HCT116 (cell line): ENCODE measurements around the gene RGP1. TPM values are rescaled to one million over a fixed set of nuclear protein-coding genes. Genes with fewer than 3 reads are reported as not detected.

Experiments
- ATAC-seq: fragments of 200-7000 bp; cut with Tn5 transposase; 2 replicates; pipeline ENCODE4 v1.9.1; 2020; ENCODE audit warnings: mild to moderate bottlenecking, moderate library complexity
- BruUV-seq: library from RNA; stranded (reverse); fragments of 400-500 nt; replicated peaks from 2 replicates; lab custom pipeline; 2021; lab: Mats Ljungman, UMichigan
- CTCF ChIA-PET: fragments of 300-600 bp; sonication (Branson Sonifier 250); formaldehyde crosslinking; loops from one replicate; lab custom pipeline; 2021; ENCODE audit warnings: antibody characterized with exemption; lab: Charles Lee
- POLR2A ChIA-PET: fragments of 300-600, 350-600 bp; sonication (Branson Sonifier 250); formaldehyde crosslinking; loops from one replicate; lab custom pipeline; 2021; ENCODE audit warnings: antibody characterized with exemption; lab: Charles Lee
- RAD21 ChIA-PET, 2 experiments: fragments of 300-600 bp; sonication (Branson Sonifier 250); formaldehyde crosslinking; loops; one replicate each; lab custom pipeline; 2023; ENCODE audit warnings: low total read pairs in 2 of 2; ENCODE audit not compliant: uncharacterized antibody in 2 of 2, unreplicated experiment in 2 of 2, low non-redundant PET in 1 of 2; lab: Charles Lee
- DNase-seq: peaks from one replicate; pipeline ENCODE4 v3.0.0-alpha.2; 2010; ENCODE audit warnings: low read depth, low spot score
- H2AFZ ChIP-seq: fragments of 200-600 bp; shearing (Covaris generic), sonication (generic); 2 replicates; pipeline ENCODE4 v1.6.1; 2017; ENCODE audit warnings: low read depth, mixed run types, mixed read lengths, antibody characterized with exemption, low read length; ENCODE audit not compliant: poor library complexity, severe bottlenecking
- H3K27ac ChIP-seq: 2 replicates; pipeline ENCODE4 v1.5.1; 2012; ENCODE audit warnings: low read depth, low read length
- H3K27me3 ChIP-seq: fragments of 200-600 bp; sonication (generic); 2 replicates; pipeline ENCODE4 v1.6.1; 2016; ENCODE audit warnings: mixed run types, low read length, mixed read lengths; ENCODE audit not compliant: insufficient read depth
- H3K36me3 ChIP-seq, 2 experiments: fragments of 200-500 bp in 1 of 2; fragments of 200-600 bp in 1 of 2; sonication (Bioruptor generic) in 1 of 2; sonication (generic) in 1 of 2; 2 replicates each; pipeline versions ENCODE4 v1.5.1 to v1.6.1; 2014 to 2016; ENCODE audit warnings: low read length in 2 of 2, inconsistent platforms in 1 of 2, mixed read lengths in 1 of 2, mixed run types in 1 of 2; ENCODE audit not compliant: insufficient read depth in 2 of 2, control insufficient read depth in 1 of 2
- H3K4me1 ChIP-seq, 2 experiments: fragments of 200-600 bp in 1 of 2; sonication (generic) in 1 of 2; 2 replicates each; pipeline versions ENCODE4 v1.5.1 to v1.6.1; 2012 to 2017; ENCODE audit warnings: low read length in 2 of 2, inconsistent platforms in 1 of 2, mild to moderate bottlenecking in 1 of 2, mixed read lengths in 1 of 2, mixed run types in 1 of 2, moderate library complexity in 1 of 2; ENCODE audit not compliant: insufficient read depth in 2 of 2, control insufficient read depth in 1 of 2
- H3K4me2 ChIP-seq: fragments of 200-600 bp; sonication (generic); 2 replicates; pipeline ENCODE4 v1.6.1; 2017; ENCODE audit warnings: mixed run types, low read length, mixed read lengths
- H3K4me3 ChIP-seq, 2 experiments: fragments of 200-600 bp in 1 of 2; sonication (generic) in 1 of 2; replicated peaks in 1 of 2; 2 replicates each; pipeline ENCODE4 v1.5.1; 2011 to 2016; ENCODE audit warnings: low read length in 2 of 2, control low read depth in 1 of 2, low read depth in 1 of 2, mild to moderate bottlenecking in 1 of 2, mixed read lengths in 1 of 2, mixed run types in 1 of 2
- H3K79me2 ChIP-seq: fragments of 200-600 bp; sonication (generic); 2 replicates; pipeline ENCODE4 v1.6.1; 2017; ENCODE audit warnings: mild to moderate bottlenecking, mixed run types, low read length, moderate library complexity, mixed read lengths; ENCODE audit not compliant: insufficient read depth
- H3K9ac ChIP-seq: fragments of 200-600 bp; sonication (generic); 2 replicates; pipeline ENCODE4 v1.6.1; 2016; ENCODE audit warnings: low read length, mixed read lengths
- H3K9me2 ChIP-seq: fragments of 200-600 bp; sonication (generic), shearing (Covaris generic); 2 replicates; pipeline ENCODE4 v1.6.1; 2017; ENCODE audit warnings: mixed run types, mild to moderate bottlenecking, moderate library complexity; ENCODE audit not compliant: insufficient read depth
- H3K9me3 ChIP-seq, 2 experiments: fragments of 200-500 bp in 1 of 2; fragments of 200-600 bp in 1 of 2; sonication (Bioruptor generic) in 1 of 2; sonication (generic) in 1 of 2; 2 replicates each; pipeline ENCODE4 v1.6.1; 2014 to 2017; ENCODE audit warnings: low read length in 2 of 2, mixed read lengths in 2 of 2, inconsistent platforms in 1 of 2, low read depth in 1 of 2, mild to moderate bottlenecking in 1 of 2, mixed run types in 1 of 2, moderate library complexity in 1 of 2; ENCODE audit not compliant: control insufficient read depth in 1 of 2, insufficient read depth in 1 of 2
- H4K20me1 ChIP-seq: fragments of 200-600 bp; sonication (generic), shearing (Covaris generic); 2 replicates; pipeline ENCODE4 v1.6.1; 2017; ENCODE audit warnings: mixed run types, mild to moderate bottlenecking, moderate library complexity; ENCODE audit not compliant: insufficient read depth
- CBX3 ChIP-seq: IDR thresholded peaks from 2 replicates; pipeline ENCODE4 v1.6.1; 2012; ENCODE audit warnings: low read depth
- EGR1 ChIP-seq: IDR thresholded peaks from 2 replicates; pipeline ENCODE4 v1.6.1; 2012; ENCODE audit warnings: low read depth
- ELF1 ChIP-seq: IDR thresholded peaks from 2 replicates; pipeline ENCODE4 v1.6.1; 2012; ENCODE audit warnings: low read depth, borderline replicate concordance
- EZH2phosphoT487 ChIP-seq: fragments of 200-600 bp; IDR thresholded peaks from 2 replicates; pipeline ENCODE4 v1.6.1; 2018; ENCODE audit warnings: antibody characterized with exemption, borderline replicate concordance
- FOSL1 ChIP-seq: IDR thresholded peaks from 2 replicates; pipeline ENCODE4 v1.6.1; 2012; ENCODE audit warnings: low read depth
- POLR2A ChIP-seq: IDR thresholded peaks from 2 replicates; pipeline ENCODE4 v1.7.0; 2011; ENCODE audit warnings: borderline replicate concordance; ENCODE audit not compliant: insufficient read depth, insufficient read length; ENCODE audit errors: extremely low read depth
- POLR2AphosphoS5 ChIP-seq: IDR thresholded peaks from 2 replicates; pipeline ENCODE4 v1.6.1; 2011; ENCODE audit warnings: mild to moderate bottlenecking, low read depth, low read length, moderate library complexity
- SIN3A ChIP-seq: IDR thresholded peaks from 2 replicates; pipeline ENCODE4 v1.6.1; 2012; ENCODE audit warnings: low read depth
- SP1 ChIP-seq: IDR thresholded peaks from 2 replicates; pipeline ENCODE4 v1.6.1; 2012; ENCODE audit warnings: low read depth
- SRF ChIP-seq: IDR thresholded peaks from 2 replicates; pipeline ENCODE4 v1.6.1; 2012; ENCODE audit warnings: low read depth
- TCF7L2 ChIP-seq: IDR thresholded peaks from 2 replicates; pipeline ENCODE4 v1.7.0; 2011; ENCODE audit warnings: borderline replicate concordance, inconsistent platforms; ENCODE audit not compliant: insufficient read depth, insufficient read length; ENCODE audit errors: extremely low read depth
- YY1 ChIP-seq: IDR thresholded peaks from 2 replicates; pipeline ENCODE4 v1.6.1; 2011; ENCODE audit warnings: low read length, low read depth, moderate library complexity, mild to moderate bottlenecking; ENCODE audit not compliant: insufficient replicate concordance; ENCODE audit errors: extremely low read depth
- ZNF274 ChIP-seq: fragments of 200-500 bp; sonication (Bioruptor generic); IDR thresholded peaks from 2 replicates; pipeline ENCODE4 v1.6.1; 2014; ENCODE audit warnings: mild to moderate bottlenecking, low read depth, low read length, inconsistent platforms
- intact Hi-C: fragments of 100-400 bp; cut with micrococcal nuclease; formaldehyde crosslinking; loops from 2 replicates; pipeline ENCODE4 v1.10.0; 2022
- total RNA-seq: library from RNA; stranded (reverse); gene quantifications from one replicate; pipeline ENCODE4 v1.2.1, GENCODE V29; 2021; ENCODE audit not compliant: unreplicated experiment
- TF ChIP-seq, protein P1 (sequence below): IDR thresholded peaks from 2 replicates; pipeline ENCODE4 v1.6.1; 2011; ENCODE audit warnings: mild to moderate bottlenecking, low read length, moderate library complexity; ENCODE audit not compliant: insufficient replicate concordance; ENCODE audit errors: extremely low read depth
- TF ChIP-seq, protein P2 (sequence below): IDR thresholded peaks from 2 replicates; pipeline ENCODE4 v1.6.1; 2012

The RGP1 gene
- total RNA-seq, 1 experiment from 2014 or later: 32.6 TPM

DNA sequence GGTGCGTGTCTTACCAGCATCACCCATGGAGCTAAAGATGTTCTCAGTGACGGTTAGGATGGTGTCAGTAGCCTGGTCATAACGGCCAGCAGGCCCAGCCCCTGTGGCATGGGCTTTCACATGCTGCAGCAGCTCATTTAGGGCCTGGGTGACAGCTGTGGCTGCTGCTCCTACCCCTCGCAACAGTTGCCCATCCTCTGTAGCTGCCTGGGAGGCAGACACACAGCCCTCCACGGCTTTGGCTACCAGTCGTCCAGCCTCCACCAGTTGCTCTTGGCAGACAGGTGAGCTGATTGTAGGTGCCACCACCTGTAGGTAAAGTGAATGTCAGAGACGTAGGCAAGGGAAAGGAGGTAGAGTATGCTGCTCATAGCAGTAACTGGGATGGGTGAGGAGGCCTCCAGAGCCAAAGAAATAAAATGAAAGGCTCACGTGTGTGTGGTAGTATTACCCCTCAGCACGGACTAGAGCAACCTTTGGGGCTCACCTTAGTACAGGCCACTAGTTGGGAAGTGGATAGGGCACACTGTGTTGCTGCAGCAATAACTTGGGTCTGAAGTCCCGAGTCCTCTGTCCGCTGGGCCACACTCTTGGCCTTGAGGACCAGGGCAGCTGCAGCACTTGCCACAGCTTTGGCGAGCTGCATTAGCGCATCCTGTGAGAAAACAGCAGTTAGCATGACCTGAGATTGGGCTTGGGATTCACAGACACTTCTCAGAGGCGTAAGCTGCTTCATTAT is 31.8 kb upstream of the RGP1 start:
- ChIA-PET CTCF (interaction anchor here (1.0 kb wide), 1 partner anchor 21 kb away, joined by 3 read pairs; no protein-coding TSS in a partner anchor), RAD21 (no interaction called here), POLR2A (interaction anchor here (0.5 kb wide), 1 partner anchor 27 kb away, joined by 4 read pairs; no protein-coding TSS in a partner anchor)
- no peak for ATAC-seq
- Histone ChIP-seq H3K79me2 (no peaks in the 10 kb centered on the region), H3K9ac (no peak overlapping the region), H3K9me2 (no peaks in the 10 kb centered on the region), H3K4me2 (no peak overlapping the region), H4K20me1 (no peaks in the 10 kb centered on the region), H2AFZ (no peak overlapping the region), H3K9me3 (no peaks in the 10 kb centered on the region), H3K4me1 (no peaks in the 10 kb centered on the region), H3K27ac (no peak overlapping the region), H3K27me3 (no peaks in the 10 kb centered on the region), H3K36me3 (peaks cover 78 to 82% of the 10 kb centered on the region in 2 experiments), H3K4me3 (no peak overlapping the region)
- intact Hi-C loops: no loop called here
- TF ChIP-seq SIN3A (no peak), TCF7L2 (no peak), POLR2AphosphoS5 (no peak), YY1 (no peak), SRF (no peak), CBX3 (no peak), SP1 (no peak), EZH2phosphoT487 (no peak), ELF1 (no peak), POLR2A (no peak), FOSL1 (no peak), EGR1 (no peak), ZNF274 (no peak)
- TF ChIP-seq, protein P1, sequence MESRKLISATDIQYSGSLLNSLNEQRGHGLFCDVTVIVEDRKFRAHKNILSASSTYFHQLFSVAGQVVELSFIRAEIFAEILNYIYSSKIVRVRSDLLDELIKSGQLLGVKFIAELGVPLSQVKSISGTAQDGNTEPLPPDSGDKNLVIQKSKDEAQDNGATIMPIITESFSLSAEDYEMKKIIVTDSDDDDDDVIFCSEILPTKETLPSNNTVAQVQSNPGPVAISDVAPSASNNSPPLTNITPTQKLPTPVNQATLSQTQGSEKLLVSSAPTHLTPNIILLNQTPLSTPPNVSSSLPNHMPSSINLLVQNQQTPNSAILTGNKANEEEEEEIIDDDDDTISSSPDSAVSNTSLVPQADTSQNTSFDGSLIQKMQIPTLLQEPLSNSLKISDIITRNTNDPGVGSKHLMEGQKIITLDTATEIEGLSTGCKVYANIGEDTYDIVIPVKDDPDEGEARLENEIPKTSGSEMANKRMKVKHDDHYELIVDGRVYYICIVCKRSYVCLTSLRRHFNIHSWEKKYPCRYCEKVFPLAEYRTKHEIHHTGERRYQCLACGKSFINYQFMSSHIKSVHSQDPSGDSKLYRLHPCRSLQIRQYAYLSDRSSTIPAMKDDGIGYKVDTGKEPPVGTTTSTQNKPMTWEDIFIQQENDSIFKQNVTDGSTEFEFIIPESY: no peak
- TF ChIP-seq, protein P2, sequence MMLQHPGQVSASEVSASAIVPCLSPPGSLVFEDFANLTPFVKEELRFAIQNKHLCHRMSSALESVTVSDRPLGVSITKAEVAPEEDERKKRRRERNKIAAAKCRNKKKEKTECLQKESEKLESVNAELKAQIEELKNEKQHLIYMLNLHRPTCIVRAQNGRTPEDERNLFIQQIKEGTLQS: no peak
- no peak for DNase-seq
- BruUV-seq: no TSS peak
